ENCODE measurements around the gene FAM53A.
A peak's percentile ranks its signal among the peaks of the same experiment; 100 is the strongest.

FAM53A gene

DNA sequence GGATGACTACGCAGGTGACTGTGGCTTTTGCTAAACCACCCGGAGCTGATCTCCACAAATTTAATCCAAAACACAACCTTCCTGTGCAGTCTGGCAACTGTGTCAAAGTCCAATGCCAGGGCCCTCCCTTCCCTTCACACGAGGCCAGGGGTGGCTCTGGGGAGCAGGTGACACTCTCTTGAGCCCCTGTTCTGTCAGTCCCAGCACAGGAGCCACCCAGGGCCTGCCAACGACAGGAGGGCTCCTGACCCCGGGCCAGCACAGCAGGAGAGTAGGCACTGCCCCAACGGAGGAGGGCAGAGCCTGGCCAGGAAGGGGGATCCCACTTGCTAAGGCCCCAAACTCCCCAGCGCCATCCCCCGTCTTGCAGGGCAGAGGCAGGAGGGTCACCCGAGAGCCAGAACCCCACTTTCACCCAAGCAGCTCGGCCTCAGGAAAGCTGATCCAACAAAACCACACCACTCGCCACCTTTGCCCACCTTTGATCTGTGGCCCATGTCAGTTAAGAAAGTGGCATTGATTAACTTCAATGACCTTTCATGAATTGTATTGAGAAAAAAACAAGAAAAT lies 44.7 kb downstream of the FAM53A start:
- no peak for DNase-seq (ENCODE audit: low spot score)

DNA sequence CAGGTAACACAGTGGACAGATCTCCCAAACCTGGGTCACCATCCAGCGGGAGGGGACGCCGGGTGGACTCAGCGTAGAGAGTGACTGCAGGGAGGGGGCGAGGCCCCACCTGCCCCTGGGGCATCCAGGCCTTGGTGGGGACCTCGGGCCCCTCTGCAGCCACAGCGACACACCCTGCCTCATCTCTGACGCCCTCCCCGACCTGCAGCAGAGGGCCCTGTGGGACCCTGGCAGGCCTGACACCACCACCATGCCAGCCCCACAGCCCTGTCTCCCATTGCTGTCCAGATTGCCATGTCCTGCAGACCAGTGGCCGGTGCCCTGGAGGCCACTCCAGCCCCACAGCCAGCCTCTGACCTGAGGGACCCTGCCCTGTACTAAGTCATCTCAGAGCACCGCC lies 45.2 kb downstream of the FAM53A start:
- DNase-seq (ENCODE audit: low spot score): no peak

DNA sequence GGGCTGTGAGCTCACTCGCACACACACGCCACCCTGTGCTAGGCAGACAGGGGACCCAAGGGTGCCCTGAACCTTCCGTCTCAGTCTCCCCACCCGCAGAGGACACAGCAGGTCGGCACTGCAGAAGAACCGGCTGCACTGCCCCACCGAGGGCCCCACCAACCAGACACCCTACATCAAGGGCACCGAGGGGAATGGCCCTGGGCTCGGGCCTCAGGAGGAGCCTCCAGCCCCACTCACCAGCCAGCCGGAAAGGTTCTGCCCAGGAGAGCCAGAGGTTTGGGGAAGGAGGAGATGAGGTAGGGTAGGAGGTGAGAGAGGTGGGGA lies 45.9 kb downstream of the FAM53A start:
- DNase-seq (ENCODE audit: low spot score): no peak

DNA sequence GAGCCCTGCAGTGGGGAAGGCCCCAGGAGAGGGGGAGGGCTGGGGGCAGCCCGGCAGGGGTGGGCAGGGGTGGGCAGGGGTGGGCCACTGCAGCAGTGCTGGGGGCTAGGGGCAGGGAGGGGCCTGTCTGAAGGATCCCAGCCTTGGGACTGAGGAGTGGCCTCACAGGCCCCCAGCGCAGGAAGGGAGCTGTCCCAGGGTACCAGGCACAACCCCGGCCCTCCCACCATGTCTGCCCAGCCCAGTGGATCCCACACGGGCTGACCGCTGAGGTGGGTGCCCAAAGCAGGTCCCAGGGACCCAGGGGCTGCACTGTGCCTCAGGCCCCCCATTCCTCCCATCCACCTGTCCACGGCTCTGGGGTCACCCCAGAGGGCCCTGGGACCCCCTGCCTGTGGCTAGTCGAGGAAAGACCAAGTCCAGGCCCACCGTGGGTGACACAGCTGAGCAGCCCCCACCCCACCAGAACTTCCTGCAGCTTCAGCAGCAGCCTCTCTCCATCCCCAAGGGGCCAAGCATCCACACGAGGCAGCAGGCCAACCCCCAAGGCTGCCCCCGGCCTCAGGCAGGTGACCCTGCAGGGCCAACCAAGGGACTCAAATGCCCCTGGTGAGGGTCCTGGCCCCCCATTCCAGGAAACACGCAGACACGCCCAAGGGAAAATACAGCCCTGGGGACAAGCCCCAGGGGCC lies 46.4 kb downstream of the FAM53A start:
- DNase-seq (ENCODE audit: low spot score): no peak

DNA sequence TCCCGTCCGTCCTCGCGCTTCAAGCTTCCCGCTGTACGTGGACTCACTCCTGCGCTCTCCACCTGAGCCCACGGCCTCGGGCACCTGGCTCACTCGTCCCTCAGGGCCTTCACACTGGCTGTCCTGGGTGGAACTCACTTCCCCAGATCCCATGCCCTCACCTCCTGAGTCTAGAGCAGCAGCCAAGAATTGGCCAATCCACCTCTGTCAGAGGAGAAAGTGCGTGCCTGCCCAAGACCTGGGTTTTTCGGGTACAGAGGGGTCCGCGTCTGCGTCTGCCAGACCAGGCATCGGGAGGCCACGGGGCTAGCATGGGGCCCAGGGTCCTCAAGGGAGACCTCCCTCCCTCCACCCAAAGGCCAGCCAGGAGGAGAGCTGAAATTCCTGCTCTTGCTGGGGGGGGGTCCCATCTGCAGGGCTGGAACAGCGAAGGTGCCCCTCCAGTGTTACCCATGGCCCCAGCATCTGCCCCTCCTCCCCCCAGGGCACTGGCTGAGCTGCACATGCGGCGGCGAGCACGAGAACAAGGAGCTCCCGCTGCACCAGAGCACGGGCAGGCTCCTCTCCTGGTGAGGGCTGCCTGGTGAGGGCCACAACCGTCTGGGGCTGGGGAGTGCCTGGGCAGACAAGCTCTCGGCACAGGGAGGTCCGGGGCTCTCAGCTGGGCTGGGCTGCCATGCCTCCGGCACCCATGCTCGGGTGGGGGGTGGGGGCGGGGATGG lies 47.5 kb downstream of the FAM53A start:
- no peak for DNase-seq (ENCODE audit: low spot score)

DNA sequence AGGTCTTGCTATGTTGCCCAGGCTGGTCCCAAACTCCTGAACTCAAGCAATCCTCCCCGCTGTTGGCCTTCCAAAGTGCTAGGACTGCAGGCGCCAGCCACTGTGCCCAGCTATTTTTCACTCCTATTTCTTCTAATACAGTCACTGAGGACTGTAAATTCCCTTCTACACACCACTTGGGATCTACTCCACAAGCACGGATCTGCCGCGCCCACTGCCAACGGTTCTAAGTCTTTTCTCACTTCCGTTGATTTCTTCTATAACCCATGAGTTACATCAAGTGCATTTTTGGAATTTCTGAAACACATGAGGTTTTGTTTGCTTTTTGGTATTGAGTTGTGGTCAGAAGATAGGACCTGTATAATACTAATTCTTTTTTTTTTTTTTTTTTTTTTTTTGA lies 48.6 kb downstream of the FAM53A start:
- DNase-seq (ENCODE audit: low spot score): no peak

DNA sequence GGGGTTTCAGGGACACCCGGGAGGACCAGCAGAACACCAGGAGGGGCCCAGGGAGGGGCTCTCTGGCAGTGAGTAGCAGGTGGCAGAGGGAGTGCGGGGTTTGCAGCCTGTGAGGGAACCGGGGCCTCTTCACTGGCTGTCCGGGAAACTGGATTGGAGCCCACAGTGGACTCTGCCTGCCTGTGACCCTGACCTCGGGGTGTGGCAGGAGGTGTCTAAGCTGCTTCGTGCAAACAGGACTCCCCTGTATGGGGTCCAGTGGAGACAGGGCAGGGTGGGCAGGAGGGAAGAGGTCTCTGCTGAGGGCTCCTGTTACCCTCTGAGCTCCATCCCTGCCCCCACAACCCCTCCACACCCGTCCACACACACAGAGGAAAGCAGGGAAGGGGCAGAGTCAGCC lies 50.1 kb downstream of the FAM53A start:
- no peak for DNase-seq (ENCODE audit: low spot score)

DNA sequence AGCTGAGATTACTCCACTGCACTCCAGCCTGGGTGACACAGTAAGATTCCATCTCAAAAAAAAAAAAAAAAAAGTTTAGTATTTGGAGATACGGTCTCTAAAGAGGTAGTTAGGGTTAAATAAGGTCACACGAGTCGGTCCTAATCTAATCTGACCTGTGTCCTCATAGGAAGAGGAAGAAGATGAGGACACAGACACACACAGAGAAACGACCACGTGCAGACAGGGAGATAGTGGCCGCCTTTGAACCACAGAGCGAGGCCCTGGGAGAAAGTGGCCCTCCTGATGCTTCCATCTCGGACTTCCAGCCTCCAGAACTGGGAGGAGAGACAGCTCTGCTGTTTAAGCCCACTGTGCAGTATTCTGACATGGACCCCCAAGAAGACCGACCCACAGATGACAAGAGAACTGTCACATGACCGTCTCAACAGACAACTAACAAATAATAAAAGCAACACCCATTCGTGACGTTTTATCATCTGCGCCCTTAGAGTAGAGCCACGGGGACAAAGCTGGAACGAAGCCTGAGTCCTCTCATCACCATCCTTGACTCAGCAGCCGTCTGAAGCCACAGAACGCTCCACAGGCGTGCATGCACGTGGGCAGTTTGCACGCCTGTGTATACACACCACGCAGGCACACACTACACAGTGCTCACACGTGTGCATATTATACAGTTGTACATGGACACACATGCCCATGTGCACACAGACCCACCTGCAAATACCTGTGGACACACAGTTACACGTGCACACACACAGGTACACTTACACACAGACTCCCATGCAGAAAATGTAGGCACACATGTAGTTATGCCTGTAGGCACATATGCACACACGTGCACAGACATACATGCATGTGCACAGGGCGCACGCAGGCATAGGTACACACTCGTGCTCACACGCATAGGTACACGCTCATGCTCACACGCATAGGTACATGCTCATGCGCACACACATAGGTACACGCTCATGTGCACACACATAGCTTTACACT lies 51.7 kb downstream of the FAM53A start:
- no peak for DNase-seq (ENCODE audit: low spot score)

DNA sequence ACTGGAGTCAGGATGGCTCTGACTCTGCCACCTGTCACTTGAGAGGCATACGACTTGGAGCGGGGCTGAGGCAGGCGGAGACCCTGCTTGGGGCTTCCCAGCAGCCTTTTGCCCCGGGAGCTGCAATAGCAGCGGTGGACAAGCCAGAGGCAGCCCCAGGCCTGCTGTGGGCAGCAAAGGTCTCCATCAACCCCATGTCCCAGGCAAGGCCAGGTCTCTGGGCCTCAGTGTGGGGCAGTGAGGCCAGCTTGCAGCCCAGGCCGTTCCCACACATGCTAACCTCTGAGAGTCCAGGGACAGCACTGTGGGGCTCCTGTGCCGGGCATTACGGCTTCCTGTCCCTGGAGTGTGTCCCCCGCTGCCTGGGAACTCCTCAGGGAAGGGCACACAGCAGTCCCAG lies 53.0 kb downstream of the FAM53A start:
- DNase-seq (ENCODE audit: low spot score): no peak

DNA sequence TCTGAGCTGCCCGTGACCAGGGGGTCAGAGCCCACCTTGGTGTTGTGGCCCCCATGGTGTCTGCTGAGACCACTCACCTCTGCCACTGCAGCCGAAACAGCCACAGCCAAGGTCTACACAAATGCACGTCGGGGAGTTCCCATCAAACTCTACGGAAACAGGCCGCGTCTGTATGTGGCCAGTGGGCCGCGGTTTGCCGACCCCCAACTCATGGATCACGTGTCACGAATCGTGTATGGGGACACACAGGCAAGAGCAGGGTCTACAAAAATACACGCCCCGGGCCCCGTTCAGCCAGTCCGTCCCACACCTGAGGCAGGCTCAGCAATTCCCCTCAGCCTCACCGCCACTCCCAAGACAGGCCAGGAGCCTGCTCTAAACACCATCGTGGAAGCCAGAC lies 53.8 kb downstream of the FAM53A start:
- DNase-seq (ENCODE audit: low spot score): no peak

DNA sequence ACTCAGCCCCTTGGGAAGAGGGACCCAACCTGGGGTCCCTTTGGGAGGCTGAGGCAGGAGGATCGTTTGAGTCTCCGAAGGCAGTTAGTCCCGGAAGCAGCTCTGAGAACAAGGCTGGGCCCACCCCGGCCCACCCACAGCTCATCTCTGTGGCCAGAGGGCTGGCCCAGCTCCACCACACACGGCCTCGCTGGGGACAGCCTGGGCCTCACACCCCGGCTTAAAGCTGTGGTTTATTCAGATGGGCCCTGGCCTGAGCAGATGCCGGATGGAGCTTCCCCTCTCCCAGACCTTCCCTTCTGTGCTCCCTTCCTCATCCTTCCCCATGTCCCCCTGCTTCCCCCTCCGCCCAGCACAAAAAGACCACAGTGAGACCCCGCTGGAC lies 54.4 kb downstream of the FAM53A start:
- no peak for DNase-seq (ENCODE audit: low spot score)

DNA sequence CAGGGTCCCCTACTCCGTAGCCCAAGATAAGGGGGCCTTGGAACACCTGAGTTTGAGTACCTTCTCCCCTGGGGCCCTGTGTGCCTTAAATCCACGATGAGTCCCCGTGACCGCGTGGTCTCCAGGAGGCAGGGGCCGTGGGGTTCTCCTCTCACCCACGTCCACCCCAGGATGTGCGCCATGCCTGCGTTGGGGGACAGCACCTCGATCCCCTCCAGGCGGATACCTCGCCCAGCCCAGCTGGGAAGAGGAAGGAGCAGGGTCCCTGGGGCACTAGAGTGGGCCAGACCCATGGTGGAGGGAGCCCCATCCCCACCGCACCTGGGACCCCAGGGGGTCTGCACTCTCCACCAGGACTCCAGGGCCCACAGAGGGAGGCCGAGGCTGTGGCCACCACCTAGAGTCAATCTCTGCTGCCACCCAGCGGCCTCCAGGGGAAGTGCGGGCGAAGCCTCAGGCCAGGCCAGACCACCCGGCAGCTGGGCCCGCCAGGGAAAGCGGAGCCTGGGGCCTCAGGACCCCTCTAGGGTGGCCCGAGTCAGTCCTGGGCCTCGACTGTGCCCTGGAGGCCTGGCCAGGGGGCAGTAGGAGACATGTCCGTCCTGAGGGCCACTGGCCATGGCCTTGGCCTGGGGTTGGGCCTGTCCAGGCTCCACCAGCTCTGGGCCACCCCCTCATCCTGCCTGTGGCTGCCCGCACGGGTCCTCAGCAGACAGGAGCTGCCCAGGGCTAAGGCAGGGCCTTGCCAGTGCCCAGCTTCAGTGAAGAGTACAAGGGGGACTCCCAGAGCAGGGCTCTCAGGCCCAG lies 55.0 kb downstream of the FAM53A start:
- peak; percentile 94 for DNase-seq (ENCODE audit: low spot score)

DNA sequence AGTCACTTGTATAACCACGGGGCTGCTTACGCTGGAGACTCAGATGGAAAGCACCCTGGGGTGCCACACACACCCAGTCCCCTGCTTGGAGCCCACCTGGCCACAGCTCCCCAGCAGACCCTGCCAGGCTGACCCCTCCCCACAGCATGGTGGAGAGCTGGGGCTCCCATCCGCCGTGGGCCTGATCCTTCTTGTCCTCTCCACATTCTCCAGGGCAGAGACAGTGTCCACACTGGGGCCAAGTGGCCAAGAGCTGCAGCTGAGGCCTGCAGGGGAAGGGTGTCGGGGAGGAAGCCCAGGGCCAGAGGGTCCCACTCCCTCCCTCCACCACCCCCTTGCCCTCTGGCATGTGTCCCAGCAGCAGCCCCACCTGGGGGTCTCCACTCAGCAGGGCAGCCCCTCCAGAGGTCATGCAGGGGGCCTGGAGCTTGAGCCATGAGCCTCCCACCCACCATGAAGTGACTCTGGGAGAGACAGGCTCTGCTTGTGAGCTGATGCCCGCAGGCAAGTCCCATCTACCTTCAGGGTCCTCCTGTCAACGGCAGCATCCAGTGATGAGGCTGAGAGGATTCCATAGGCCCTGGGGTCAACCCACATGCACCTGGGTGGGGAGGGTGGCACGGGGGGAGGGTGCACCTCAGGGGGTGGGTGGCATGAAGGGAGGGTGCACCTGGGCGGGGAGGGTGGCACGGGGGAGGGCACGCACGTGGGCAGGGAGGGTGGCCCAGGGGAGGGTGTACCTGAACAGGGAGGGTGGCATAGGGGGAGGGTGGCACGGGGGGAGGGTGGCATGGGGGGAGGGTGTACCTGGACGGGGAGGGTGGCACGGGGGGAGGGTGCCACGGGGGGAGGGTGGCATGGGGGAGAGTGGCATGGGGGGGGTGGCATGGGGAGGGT lies 56.4 kb downstream of the FAM53A start:
- no peak for DNase-seq (ENCODE audit: low spot score)

DNA sequence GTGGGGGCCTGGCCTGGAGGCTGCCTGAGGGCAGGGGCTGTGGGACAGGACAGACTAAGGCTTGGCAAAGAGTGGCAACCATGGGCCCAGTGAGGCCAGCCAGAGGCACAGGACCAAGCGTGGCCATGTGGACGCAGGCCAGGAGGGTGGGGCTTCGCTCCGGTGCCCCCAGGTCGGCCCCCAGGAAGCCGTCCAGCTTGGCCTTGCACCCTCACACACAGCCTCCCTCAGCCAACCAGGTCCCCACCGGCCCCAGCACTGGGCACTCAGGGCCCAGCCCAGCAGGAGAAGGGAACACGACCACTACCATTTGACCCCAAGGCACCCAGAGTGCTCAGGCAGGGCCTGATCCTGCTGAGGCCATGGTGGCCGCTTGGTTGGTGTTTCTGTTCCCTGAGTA lies 57.2 kb downstream of the FAM53A start:
- DNase-seq (ENCODE audit: low spot score): no peak

DNA sequence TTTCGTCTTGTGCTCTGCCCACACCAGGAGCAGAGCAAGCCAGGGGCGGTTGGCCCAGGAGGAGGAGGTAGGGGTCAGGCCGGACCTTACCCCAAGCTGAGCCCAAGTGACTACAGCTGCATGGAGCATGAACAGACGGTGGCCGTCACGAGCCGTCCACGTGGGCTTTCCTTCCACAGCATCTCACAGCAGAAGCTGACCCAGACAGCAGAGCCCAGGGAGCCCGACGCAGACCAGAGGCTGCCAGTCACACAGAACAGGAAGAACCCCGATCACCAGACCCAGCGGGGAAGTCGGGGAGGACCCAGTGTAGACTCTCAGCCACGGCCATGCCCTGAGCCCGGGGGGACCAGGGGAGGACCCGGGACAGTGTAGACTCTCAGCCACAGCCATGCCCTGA lies 58.0 kb downstream of the FAM53A start:
- DNase-seq (ENCODE audit: low spot score): no peak

DNA sequence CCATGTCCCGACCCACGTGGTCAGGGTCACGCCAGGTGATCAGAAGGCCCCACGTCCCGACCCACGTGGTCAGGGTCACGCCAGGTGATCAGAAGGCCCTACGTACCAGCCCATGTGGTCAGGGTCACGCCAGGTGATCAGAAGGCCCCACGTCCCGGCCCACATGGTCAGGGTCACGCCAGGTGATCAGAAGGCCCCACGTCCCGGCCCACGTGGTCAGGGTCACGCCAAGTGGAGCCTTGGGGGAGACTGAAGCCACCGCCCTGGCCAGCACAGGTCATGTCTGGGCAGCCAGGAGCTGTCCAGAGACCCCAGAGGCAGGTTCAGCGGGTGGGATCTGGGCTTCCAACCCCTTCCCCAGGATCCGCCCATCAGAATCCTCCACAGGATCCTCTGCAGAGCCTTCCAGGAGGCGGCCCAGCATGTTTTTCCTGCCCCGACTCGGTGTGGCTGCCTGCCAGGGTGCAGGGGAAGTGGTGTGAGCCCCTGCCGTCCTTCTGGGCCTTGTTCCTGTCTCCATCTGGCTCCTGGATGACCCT lies 58.4 kb downstream of the FAM53A start:
- DNase-seq (ENCODE audit: low spot score): no peak

DNA sequence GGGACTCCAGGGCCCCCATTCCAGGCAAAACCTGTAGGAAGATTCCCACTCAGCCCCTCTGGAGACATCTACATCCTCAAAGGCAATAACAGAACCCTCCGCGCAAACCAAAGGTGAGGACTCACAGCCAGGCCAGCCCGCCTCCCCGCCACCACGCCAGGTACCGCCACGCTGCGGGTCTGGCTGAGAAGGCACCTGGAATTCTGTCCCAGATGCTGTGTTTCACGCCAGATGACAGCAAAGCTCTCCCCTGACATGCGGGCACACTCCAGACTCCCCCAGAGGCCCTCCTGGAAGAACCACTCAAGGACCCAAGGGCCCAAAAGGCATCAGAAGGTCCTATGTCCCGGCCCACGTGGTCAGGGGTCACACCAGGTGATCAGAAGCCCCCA lies 59.6 kb downstream of the FAM53A start:
- DNase-seq (ENCODE audit: low spot score): no peak

DNA sequence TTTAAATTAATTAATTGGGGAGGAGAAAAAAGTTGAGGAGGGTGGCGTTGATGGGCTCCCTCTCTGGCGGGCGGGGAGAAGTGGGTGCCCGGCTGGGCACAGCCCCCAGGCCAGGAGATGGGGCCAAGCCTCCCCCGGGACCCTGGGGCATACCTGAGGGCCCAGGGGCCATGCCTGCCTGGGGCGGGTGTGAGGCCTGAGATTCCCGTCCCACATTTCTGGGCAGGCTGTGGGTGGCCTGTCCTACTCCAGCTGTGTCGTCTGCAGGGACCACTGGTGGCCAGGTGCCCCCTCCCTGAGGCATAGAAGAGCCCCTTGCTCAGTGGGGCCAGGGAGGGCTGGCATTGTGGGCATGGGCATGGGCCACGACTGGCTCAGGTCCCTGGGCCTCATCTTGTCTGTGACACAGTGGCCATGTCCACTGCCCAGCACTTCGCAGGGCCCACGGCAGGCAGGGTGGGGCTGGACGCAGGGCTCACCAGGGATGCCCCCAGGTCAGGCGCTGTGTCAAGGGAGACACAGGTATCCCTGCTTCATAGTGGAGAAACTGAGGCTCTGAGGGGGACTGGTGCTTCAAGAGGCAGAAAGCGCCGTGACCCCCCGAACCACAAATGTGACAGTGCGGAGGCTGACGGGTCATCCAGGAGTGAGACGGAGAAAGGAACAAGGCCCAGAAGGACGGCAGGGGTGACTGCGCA lies 60.1 kb downstream of the FAM53A start:
- DNase-seq (ENCODE audit: low spot score): no peak

DNA sequence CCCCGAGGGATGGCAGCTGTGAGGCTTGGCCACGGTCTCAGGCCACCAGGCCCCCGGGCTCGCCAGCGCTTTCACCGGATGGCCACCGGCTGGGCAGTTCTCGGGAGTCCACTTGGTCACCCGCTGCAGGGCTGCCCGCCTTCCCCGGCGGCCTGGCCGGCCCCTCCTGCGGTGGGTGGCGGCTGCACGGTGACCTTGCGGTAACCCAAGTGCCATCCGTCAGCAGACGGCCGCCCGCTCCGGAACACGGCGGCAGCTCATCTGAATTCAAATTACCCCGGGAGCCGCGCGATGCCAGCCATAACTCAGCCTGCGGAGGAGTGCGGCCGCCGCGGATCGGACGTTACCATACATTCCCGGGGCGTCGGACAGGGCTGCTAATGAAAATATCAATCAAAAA lies 60.7 kb downstream of the FAM53A start:
- DNase-seq (ENCODE audit: low spot score): no peak

DNA sequence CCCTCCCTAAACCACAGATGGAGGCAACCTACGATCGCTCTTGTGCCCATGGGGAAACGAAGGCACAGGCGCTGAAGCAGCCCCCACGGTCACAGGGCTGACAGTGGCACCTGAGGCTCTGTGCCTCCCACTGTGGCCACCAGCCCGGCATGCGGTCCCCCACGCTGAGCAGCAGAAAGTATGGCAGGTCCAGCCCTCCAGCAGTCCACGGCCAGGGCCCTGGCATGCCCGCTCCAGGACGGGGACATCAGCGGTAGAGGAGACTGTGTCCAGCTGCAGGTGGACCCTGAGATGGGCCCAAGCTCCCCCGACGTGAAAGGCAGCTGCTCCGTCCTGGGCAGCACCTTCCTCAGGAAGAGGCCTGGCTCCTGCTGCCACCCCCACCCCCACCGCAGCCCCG lies 61.2 kb downstream of the FAM53A start:
- DNase-seq (ENCODE audit: low spot score): no peak
